Measurements from ENCODE around the gene ZNF320. TPM values are rescaled to one million over a fixed set of nuclear protein-coding genes. Genes with fewer than 3 reads are reported as not detected.
A peak's percentile ranks its signal among the peaks of the same experiment; 100 is the strongest.
"Not testable (repeated sequence)": the region's sequence is repeated elsewhere in the genome, so short reads cannot be mapped to it uniquely, and the experiment has no call there.

Gene ZNF320
- total RNA-seq, 1 donor from 2014 or later, result not detected

DNA sequence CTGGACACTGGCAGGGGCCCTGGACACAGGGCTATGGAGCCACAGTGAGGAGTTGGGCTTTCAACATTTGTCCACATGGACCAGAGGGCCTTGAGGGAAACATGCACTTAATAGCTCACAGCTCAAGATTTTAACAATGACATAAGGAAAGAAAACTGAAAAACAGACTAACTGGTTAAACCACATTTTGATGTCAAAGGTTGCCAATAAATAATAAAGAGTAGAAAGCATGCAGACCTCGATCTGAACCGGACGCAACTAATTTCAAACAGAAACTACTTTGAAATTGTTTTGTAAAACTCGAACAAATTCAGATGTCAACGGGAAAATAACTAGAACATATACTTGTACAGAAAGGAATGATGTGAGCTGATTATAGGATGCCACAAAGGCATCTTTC is 41.3 kb upstream of the ZNF320 start:
- Histone ChIP-seq H3K27ac (no peak overlapping the region), H3K36me3 (peaks cover 0 to 5% of the 10 kb centered on the region in 2 donors), H3K9me3 (no peaks in the 10 kb centered on the region), H3K4me1 (peaks cover 0 to 4% of the 10 kb centered on the region in 2 donors), H3K4me3 (no peak overlapping the region), H3K27me3 (no peaks in the 10 kb centered on the region)
- TF ChIP-seq, protein P1, sequence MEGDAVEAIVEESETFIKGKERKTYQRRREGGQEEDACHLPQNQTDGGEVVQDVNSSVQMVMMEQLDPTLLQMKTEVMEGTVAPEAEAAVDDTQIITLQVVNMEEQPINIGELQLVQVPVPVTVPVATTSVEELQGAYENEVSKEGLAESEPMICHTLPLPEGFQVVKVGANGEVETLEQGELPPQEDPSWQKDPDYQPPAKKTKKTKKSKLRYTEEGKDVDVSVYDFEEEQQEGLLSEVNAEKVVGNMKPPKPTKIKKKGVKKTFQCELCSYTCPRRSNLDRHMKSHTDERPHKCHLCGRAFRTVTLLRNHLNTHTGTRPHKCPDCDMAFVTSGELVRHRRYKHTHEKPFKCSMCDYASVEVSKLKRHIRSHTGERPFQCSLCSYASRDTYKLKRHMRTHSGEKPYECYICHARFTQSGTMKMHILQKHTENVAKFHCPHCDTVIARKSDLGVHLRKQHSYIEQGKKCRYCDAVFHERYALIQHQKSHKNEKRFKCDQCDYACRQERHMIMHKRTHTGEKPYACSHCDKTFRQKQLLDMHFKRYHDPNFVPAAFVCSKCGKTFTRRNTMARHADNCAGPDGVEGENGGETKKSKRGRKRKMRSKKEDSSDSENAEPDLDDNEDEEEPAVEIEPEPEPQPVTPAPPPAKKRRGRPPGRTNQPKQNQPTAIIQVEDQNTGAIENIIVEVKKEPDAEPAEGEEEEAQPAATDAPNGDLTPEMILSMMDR (IDR thresholded peaks at IDR 0.05), result no peak
- no peak for DNase-seq (ENCODE audit: low spot score in 2 of 2)
- intact Hi-C loops (cut with DNase I), result no loop called here

DNA sequence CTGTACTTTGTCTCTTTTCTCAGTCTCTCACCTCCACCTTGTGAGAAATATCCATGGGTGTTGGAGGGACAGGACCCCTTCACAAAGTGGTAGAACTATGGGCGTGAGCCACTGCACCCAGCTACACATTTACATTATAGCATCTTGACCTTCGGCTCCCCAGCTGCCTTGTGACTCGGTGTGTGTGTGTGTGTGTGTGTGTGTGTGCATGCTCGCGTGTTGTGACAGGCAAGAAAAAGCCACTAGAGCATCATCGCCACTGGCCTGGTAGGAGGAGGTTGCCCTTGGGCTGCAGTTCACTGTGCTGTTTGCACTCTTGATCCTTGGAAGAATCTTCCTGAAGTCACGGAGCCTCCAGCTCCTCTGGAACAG is 39.5 kb upstream of the ZNF320 start:
- H3K4me3 ChIP-seq, result no peak overlapping the region
- intact Hi-C loops (cut with DNase I), result no loop called here
- H3K27ac ChIP-seq, result no peak overlapping the region
- H3K4me1 ChIP-seq, result no peaks in the 10 kb centered on the region
- H3K9me3 ChIP-seq, result no peaks in the 10 kb centered on the region
- peaks cover 0 to 5% of the 10 kb centered on the region in 2 donors for H3K36me3 ChIP-seq
- no peaks in the 10 kb centered on the region for H3K27me3 ChIP-seq
- DNase-seq (ENCODE audit: low spot score in 2 of 2), result no peak
- TF ChIP-seq, protein P1 (IDR thresholded peaks at IDR 0.05), result no peak

DNA sequence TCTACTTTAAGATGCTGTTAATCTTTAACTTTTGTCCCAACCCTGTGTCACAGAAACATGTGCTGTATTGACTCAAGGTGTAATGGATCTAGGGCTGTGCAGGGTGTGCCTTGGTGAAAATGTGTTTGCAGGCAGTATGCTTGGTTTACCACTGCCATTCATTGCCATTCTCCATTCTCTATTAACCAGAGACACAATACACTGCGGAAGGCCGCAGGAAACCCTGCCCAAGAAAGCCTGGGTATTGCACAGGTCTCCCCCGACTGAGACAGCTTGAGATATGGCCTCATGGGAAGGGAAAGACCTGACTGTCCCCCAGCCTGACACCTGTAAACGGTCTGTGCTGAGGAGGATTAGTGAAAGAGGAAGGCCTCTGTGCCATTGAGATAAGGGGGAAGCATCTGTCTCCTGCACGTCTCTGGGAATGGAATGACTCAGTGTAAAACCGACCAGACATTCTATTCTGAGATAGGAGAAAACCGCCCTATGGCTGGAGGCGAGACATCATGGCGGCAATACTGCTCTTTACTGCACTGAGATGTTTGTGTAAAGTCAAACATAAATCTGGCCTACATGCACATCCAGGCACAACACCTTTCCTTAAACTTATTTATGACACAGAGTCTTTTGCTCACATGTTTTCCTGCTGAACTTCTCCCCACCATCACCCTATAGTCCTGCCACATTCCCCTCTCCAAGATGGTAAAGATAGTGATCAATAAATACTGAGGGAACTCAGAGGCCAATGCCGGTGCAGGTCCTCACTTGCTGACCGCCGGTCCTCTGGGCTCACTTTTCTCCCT is 38.9 kb upstream of the ZNF320 start:
- TF ChIP-seq, protein P1 (IDR thresholded peaks at IDR 0.05), result no peak
- DNase-seq (ENCODE audit: low spot score in 2 of 2), result no peak
- Histone ChIP-seq H3K4me3 (no peak overlapping the region), H3K27ac (no peak overlapping the region), H3K27me3 (no peaks in the 10 kb centered on the region), H3K36me3 (peaks cover 0 to 5% of the 10 kb centered on the region in 2 donors), H3K4me1 (no peaks in the 10 kb centered on the region), H3K9me3 (no peaks in the 10 kb centered on the region)
- intact Hi-C loops (cut with DNase I), result no loop called here

DNA sequence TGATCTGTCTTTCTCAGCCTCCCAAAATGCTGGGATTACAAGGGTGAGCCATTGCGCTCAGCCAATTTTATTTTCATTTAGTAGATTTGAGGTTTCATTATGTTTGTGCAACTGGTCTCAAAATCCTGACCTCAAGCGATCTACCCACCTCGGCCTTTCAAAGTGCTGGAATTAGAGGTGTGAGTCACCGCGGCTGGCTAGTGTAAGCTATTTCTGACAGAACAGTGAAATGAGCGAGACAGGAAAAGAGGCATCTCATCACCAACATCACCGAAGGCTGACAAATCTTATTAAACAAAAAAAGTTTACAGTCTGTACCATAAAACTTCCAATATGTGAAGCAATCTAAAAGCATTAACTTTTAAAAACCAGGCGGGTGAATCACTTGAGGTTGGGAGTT is 38.0 kb upstream of the ZNF320 start:
- H3K4me3 ChIP-seq, result no peak overlapping the region
- intact Hi-C loops (cut with DNase I), result no loop called here
- TF ChIP-seq, protein P1 (IDR thresholded peaks at IDR 0.05), result no peak
- DNase-seq (ENCODE audit: low spot score in 2 of 2), result no peak
- H3K27me3 ChIP-seq, result no peaks in the 10 kb centered on the region
- no peak overlapping the region for H3K27ac ChIP-seq
- H3K4me1 ChIP-seq, result no peaks in the 10 kb centered on the region
- H3K9me3 ChIP-seq, result no peaks in the 10 kb centered on the region
- peaks cover 0 to 5% of the 10 kb centered on the region in 2 donors for H3K36me3 ChIP-seq

DNA sequence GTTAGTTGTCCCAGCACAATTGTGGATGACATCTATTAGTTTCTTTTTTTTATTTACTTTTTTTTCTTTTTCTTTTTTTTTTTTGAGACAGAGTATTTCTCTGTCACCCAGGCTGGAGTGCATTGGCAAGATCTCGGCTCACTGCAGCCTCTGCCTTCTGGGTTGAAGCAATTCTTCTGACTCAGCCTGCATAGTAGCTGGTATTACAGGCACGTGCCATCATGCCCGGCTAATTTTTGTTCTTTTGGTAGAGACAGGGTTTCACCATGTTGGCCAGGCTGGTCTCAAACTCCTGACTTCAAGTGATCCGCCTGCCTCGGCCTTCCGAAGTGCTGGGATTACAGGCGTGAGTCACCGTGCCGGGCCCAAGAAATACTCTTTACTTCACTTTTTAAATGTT is 27.2 kb upstream of the ZNF320 start:
- H3K4me1 ChIP-seq; DNase-seq (ENCODE audit: low spot score in 2 of 2); intact Hi-C loops (cut with DNase I); H3K27me3 ChIP-seq; H3K9me3 ChIP-seq; H3K36me3 ChIP-seq: not testable (repeated sequence)
- Histone ChIP-seq H3K4me3 (peak overlapping the region in 1 of 2 donors; percentile 83), H3K27ac (peak overlapping the region; percentile 88 to 91)

DNA sequence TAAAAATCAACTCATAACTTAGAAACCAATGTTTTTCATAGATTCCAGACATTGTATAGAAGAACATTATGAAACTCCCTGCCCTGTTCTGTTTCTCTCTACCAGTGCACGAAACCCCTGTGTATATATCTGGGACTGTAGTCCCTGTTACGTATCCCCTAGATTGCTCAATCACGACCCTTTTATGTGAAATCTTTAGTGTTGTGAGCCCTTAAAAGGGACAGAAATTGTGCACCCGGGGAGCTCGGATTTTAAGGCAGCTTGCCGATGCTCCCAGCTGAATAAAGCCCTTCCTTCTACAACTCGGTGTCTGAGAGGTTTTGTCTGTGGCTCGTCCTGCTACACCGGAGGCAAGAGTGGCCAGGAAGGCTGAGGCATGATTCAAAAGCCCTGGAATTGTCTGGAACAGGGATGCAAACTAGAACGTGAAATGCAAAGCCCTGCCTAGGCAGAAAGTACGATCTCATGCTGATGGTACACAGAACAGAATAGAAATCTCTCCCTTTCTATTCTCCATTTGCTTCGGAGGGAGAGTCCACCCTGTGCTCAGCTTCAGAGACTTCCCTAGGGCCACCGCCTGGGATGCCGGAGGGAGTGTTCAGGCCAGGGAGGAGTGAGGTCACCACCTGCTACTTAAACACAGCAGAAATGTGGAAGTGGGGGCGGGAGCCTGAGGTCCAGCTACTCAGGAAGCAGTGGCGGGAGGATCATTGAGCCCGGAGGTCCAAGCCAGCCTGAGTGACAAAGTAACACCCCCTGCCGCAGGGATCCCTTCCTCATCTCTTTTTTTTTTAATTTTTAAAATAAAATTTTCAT is 26.6 kb upstream of the ZNF320 start:
- peaks cover 0 to 8% of the 10 kb centered on the region in 2 donors for H3K4me1 ChIP-seq
- no peaks in the 10 kb centered on the region for H3K9me3 ChIP-seq
- H3K4me3 ChIP-seq, result peak overlapping the region; percentile 79 to 83
- H3K36me3 ChIP-seq, result peaks cover 7% of the 10 kb centered on the region in 2 donors
- TF ChIP-seq, protein P1 (IDR thresholded peaks at IDR 0.05), result no peak
- peak overlapping the region; percentile 88 to 91 for H3K27ac ChIP-seq
- DNase-seq (ENCODE audit: low spot score in 2 of 2), result peak; percentile 42 to 80
- intact Hi-C loops (cut with DNase I), result loop anchor here (1.0 kb wide), 6 partner anchors 18 to 189 kb away; partner anchors contain the start of genes ZNF160, ZNF320 and ZNF611
- H3K27me3 ChIP-seq, result no peaks in the 10 kb centered on the region

All from ascending aorta (tissue), 2 donors.